ENCODE measurements around the gene BRIP1.
A peak's percentile ranks its signal among the peaks of the same experiment; 100 is the strongest.

Gene BRIP1

GRCh38 chr17:61700252-61700651 lies 163.1 kb downstream of the BRIP1 start:
- no peaks in the 10 kb centered on the region for H3K79me1 ChIP-seq (ENCODE audit: low read length)
- H3K79me2 ChIP-seq (ENCODE audit: control insufficient read depth, insufficient read depth, low read length) = no peaks in the 10 kb centered on the region
- H3K23ac ChIP-seq (ENCODE audit: low read length) = no peak overlapping the region
- H3K4me3 ChIP-seq (ENCODE audit: low read length) = no peak overlapping the region
- no peak overlapping the region for H2AK5ac ChIP-seq (ENCODE audit: low read length)
- no peak overlapping the region for H2BK120ac ChIP-seq (ENCODE audit: low read depth, low read length)
- no peak overlapping the region for H3K9ac ChIP-seq (ENCODE audit: low read length)
- WGBS (ENCODE audit: extremely low coverage, insufficient coverage, low lambda C conversion rate) = no CpG with 5 or more reads among the region's 5 CpGs
- H3K27ac ChIP-seq (ENCODE audit: low read depth, low read length) = no peak overlapping the region
- DNase-seq = peak; percentile 2
- no peaks in the 10 kb centered on the region for H3K36me3 ChIP-seq (ENCODE audit: control insufficient read depth, insufficient read depth, low read length)
- no peak overlapping the region for H3K4me2 ChIP-seq (ENCODE audit: low read length)
- H3K27me3 ChIP-seq (ENCODE audit: insufficient read depth, low read length, poor library complexity) = no peaks in the 10 kb centered on the region
- H2BK15ac ChIP-seq (replicated peaks; ENCODE audit: low read depth) = no peak overlapping the region
- H3K56ac ChIP-seq (ENCODE audit: low read length) = no peak overlapping the region
- no peak overlapping the region for H3K18ac ChIP-seq (ENCODE audit: low read length)
- H2BK5ac ChIP-seq (ENCODE audit: low read length) = no peak overlapping the region
- H4K5ac ChIP-seq (ENCODE audit: low read length) = no peak overlapping the region
- no peak overlapping the region for H4K8ac ChIP-seq (ENCODE audit: low read depth, low read length)
- no peaks in the 10 kb centered on the region for H3K4me1 ChIP-seq (ENCODE audit: control insufficient read depth, low read depth, low read length)
- H3K4ac ChIP-seq (ENCODE audit: low read depth, low read length) = no peak overlapping the region

- H3K27me3 ChIP-seq (ENCODE audit: insufficient read depth, low read length, poor library complexity) = no peaks in the 10 kb centered on the region
These were observed 163.6 kb downstream of the BRIP1 start for GRCh38 chr17:61699694-61700093.

GRCh38 chr17:61699032-61699431 lies 164.3 kb downstream of the BRIP1 start:
- Histone ChIP-seq H4K8ac (ENCODE audit: low read depth, low read length) (no peak overlapping the region), H2BK15ac (replicated peaks; ENCODE audit: low read depth) (no peak overlapping the region), H3K23ac (ENCODE audit: low read length) (no peak overlapping the region), H4K5ac (ENCODE audit: low read length) (no peak overlapping the region), H3K79me1 (ENCODE audit: low read length) (no peaks in the 10 kb centered on the region), H3K56ac (ENCODE audit: low read length) (no peak overlapping the region), H3K18ac (ENCODE audit: low read length) (no peak overlapping the region), H2BK5ac (ENCODE audit: low read length) (no peak overlapping the region), H3K79me2 (ENCODE audit: control insufficient read depth, insufficient read depth, low read length) (no peaks in the 10 kb centered on the region), H2BK120ac (ENCODE audit: low read depth, low read length) (no peak overlapping the region), H3K36me3 (ENCODE audit: control insufficient read depth, insufficient read depth, low read length) (no peaks in the 10 kb centered on the region), H3K4me1 (ENCODE audit: control insufficient read depth, low read depth, low read length) (no peaks in the 10 kb centered on the region), H3K4ac (ENCODE audit: low read depth, low read length) (no peak overlapping the region), H3K4me2 (ENCODE audit: low read length) (no peak overlapping the region), H3K9ac (ENCODE audit: low read length) (no peak overlapping the region), H2AK5ac (ENCODE audit: low read length) (no peak overlapping the region), H3K4me3 (ENCODE audit: low read length) (no peak overlapping the region), H3K27me3 (ENCODE audit: insufficient read depth, low read length, poor library complexity) (no peaks in the 10 kb centered on the region), H3K27ac (ENCODE audit: low read depth, low read length) (no peak overlapping the region)
- no peak for DNase-seq
- WGBS (ENCODE audit: extremely low coverage, insufficient coverage, low lambda C conversion rate) = no CpG with 5 or more reads among the region's 1 CpG

More at GRCh38 chr17:61699694-61700093, 163.6 kb downstream of the BRIP1 start:
- Histone ChIP-seq H3K18ac (ENCODE audit: low read length) (no peak overlapping the region), H3K36me3 (ENCODE audit: control insufficient read depth, insufficient read depth, low read length) (no peaks in the 10 kb centered on the region), H4K5ac (ENCODE audit: low read length) (no peak overlapping the region), H3K56ac (ENCODE audit: low read length) (no peak overlapping the region), H3K9ac (ENCODE audit: low read length) (no peak overlapping the region), H3K23ac (ENCODE audit: low read length) (no peak overlapping the region), H2BK5ac (ENCODE audit: low read length) (no peak overlapping the region), H2BK15ac (replicated peaks; ENCODE audit: low read depth) (no peak overlapping the region), H3K79me1 (ENCODE audit: low read length) (no peaks in the 10 kb centered on the region), H2BK120ac (ENCODE audit: low read depth, low read length) (no peak overlapping the region), H4K8ac (ENCODE audit: low read depth, low read length) (no peak overlapping the region), H3K27ac (ENCODE audit: low read depth, low read length) (no peak overlapping the region), H3K4ac (ENCODE audit: low read depth, low read length) (no peak overlapping the region), H2AK5ac (ENCODE audit: low read length) (no peak overlapping the region), H3K79me2 (ENCODE audit: control insufficient read depth, insufficient read depth, low read length) (no peaks in the 10 kb centered on the region), H3K4me3 (ENCODE audit: low read length) (no peak overlapping the region), H3K4me2 (ENCODE audit: low read length) (no peak overlapping the region), H3K4me1 (ENCODE audit: control insufficient read depth, low read depth, low read length) (no peaks in the 10 kb centered on the region)
- no peak for DNase-seq
- WGBS (ENCODE audit: extremely low coverage, insufficient coverage, low lambda C conversion rate) = no CpG with 5 or more reads among the region's 2 CpGs

- Histone ChIP-seq H3K27me3 (ENCODE audit: insufficient read depth, low read length, poor library complexity) (no peaks in the 10 kb centered on the region), H3K18ac (ENCODE audit: low read length) (no peak overlapping the region), H3K9ac (ENCODE audit: low read length) (no peak overlapping the region), H2BK120ac (ENCODE audit: low read depth, low read length) (no peak overlapping the region), H3K36me3 (ENCODE audit: control insufficient read depth, insufficient read depth, low read length) (no peaks in the 10 kb centered on the region), H3K4ac (ENCODE audit: low read depth, low read length) (no peak overlapping the region), H3K23ac (ENCODE audit: low read length) (no peak overlapping the region), H3K56ac (ENCODE audit: low read length) (no peak overlapping the region), H2AK5ac (ENCODE audit: low read length) (no peak overlapping the region), H3K27ac (ENCODE audit: low read depth, low read length) (no peak overlapping the region), H3K79me2 (ENCODE audit: control insufficient read depth, insufficient read depth, low read length) (no peaks in the 10 kb centered on the region), H3K4me1 (ENCODE audit: control insufficient read depth, low read depth, low read length) (no peaks in the 10 kb centered on the region), H3K4me2 (ENCODE audit: low read length) (no peak overlapping the region), H4K8ac (ENCODE audit: low read depth, low read length) (no peak overlapping the region), H4K5ac (ENCODE audit: low read length) (no peak overlapping the region), H2BK15ac (replicated peaks; ENCODE audit: low read depth) (no peak overlapping the region), H3K79me1 (ENCODE audit: low read length) (no peaks in the 10 kb centered on the region), H3K4me3 (ENCODE audit: low read length) (no peak overlapping the region), H2BK5ac (ENCODE audit: low read length) (no peak overlapping the region)
- DNase-seq = no peak
- no CpG with 5 or more reads among the region's 2 CpGs for WGBS (ENCODE audit: extremely low coverage, insufficient coverage, low lambda C conversion rate)
These were observed 165.1 kb downstream of the BRIP1 start for GRCh38 chr17:61698244-61698643.

GRCh38 chr17:61695779-61696337 lies 167.5 kb downstream of the BRIP1 start:
- no peak for DNase-seq
- H2BK120ac ChIP-seq (ENCODE audit: low read depth, low read length) = no peak overlapping the region
- no peak overlapping the region for H3K4me2 ChIP-seq (ENCODE audit: low read length)
- no peak overlapping the region for H3K4me3 ChIP-seq (ENCODE audit: low read length)
- no peak overlapping the region for H2AK5ac ChIP-seq (ENCODE audit: low read length)
- no CpG with 5 or more reads among the region's 2 CpGs for WGBS (ENCODE audit: extremely low coverage, insufficient coverage, low lambda C conversion rate)
- no peak overlapping the region for H4K5ac ChIP-seq (ENCODE audit: low read length)
- no peak overlapping the region for H2BK5ac ChIP-seq (ENCODE audit: low read length)
- no peaks in the 10 kb centered on the region for H3K79me1 ChIP-seq (ENCODE audit: low read length)
- no peak overlapping the region for H3K9ac ChIP-seq (ENCODE audit: low read length)
- H3K27ac ChIP-seq (ENCODE audit: low read depth, low read length) = no peak overlapping the region
- H3K56ac ChIP-seq (ENCODE audit: low read length) = no peak overlapping the region
- no peak overlapping the region for H3K18ac ChIP-seq (ENCODE audit: low read length)
- no peaks in the 10 kb centered on the region for H3K36me3 ChIP-seq (ENCODE audit: control insufficient read depth, insufficient read depth, low read length)
- H3K27me3 ChIP-seq (ENCODE audit: insufficient read depth, low read length, poor library complexity) = no peaks in the 10 kb centered on the region
- H3K4ac ChIP-seq (ENCODE audit: low read depth, low read length) = no peak overlapping the region
- H3K4me1 ChIP-seq (ENCODE audit: control insufficient read depth, low read depth, low read length) = no peaks in the 10 kb centered on the region
- H3K23ac ChIP-seq (ENCODE audit: low read length) = no peak overlapping the region
- H2BK15ac ChIP-seq (replicated peaks; ENCODE audit: low read depth) = no peak overlapping the region
- H3K79me2 ChIP-seq (ENCODE audit: control insufficient read depth, insufficient read depth, low read length) = no peaks in the 10 kb centered on the region
- no peak overlapping the region for H4K8ac ChIP-seq (ENCODE audit: low read depth, low read length)

- Histone ChIP-seq H3K27me3 (ENCODE audit: insufficient read depth, low read length, poor library complexity) (no peaks in the 10 kb centered on the region), H3K9ac (ENCODE audit: low read length) (no peak overlapping the region), H3K4me1 (ENCODE audit: control insufficient read depth, low read depth, low read length) (no peaks in the 10 kb centered on the region), H3K36me3 (ENCODE audit: control insufficient read depth, insufficient read depth, low read length) (no peaks in the 10 kb centered on the region), H2BK120ac (ENCODE audit: low read depth, low read length) (no peak overlapping the region), H3K4me3 (ENCODE audit: low read length) (no peak overlapping the region), H2BK5ac (ENCODE audit: low read length) (no peak overlapping the region), H4K5ac (ENCODE audit: low read length) (no peak overlapping the region), H2BK15ac (replicated peaks; ENCODE audit: low read depth) (no peak overlapping the region), H3K23ac (ENCODE audit: low read length) (no peak overlapping the region), H3K56ac (ENCODE audit: low read length) (no peak overlapping the region), H2AK5ac (ENCODE audit: low read length) (no peak overlapping the region), H3K79me2 (ENCODE audit: control insufficient read depth, insufficient read depth, low read length) (no peaks in the 10 kb centered on the region), H3K79me1 (ENCODE audit: low read length) (no peaks in the 10 kb centered on the region), H3K4me2 (ENCODE audit: low read length) (no peak overlapping the region), H3K18ac (ENCODE audit: low read length) (no peak overlapping the region), H4K8ac (ENCODE audit: low read depth, low read length) (no peak overlapping the region), H3K4ac (ENCODE audit: low read depth, low read length) (no peak overlapping the region), H3K27ac (ENCODE audit: low read depth, low read length) (no peak overlapping the region)
- WGBS (ENCODE audit: extremely low coverage, insufficient coverage, low lambda C conversion rate) = no CpG with 5 or more reads among the region's 1 CpG
- no peak for DNase-seq
These were observed 169.2 kb downstream of the BRIP1 start for GRCh38 chr17:61694095-61694494.
